ENCODE measurements around the gene CCNB1IP1. TPM values are rescaled to one million over a fixed set of nuclear protein-coding genes. Genes with fewer than 3 reads are reported as not detected.
"Not testable (repeated sequence)": the region's sequence is repeated elsewhere in the genome, so short reads cannot be mapped to it uniquely, and the experiment has no call there.

CCNB1IP1 gene
- total RNA-seq, 1 donor from 2014 or later = 50.2 TPM

DNA sequence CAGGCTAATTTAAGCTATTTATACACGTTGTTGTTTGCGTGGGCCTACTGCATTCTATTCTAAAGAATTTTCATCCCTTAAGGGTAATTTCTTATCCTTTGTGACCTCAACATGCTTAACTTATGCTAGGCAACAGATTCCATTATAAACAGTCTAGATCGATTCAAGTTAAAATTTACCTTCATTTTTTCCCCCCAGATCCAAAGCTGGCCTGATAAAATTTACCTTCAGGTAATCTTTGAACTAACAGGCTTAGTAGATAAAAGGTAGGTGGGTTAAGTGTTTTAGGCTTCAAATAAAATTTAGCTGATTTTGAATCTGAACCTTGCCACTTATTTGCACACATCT is 389 bp upstream of the CCNB1IP1 start:
- DNase-seq (ENCODE audit: low read depth) = no peak

DNA sequence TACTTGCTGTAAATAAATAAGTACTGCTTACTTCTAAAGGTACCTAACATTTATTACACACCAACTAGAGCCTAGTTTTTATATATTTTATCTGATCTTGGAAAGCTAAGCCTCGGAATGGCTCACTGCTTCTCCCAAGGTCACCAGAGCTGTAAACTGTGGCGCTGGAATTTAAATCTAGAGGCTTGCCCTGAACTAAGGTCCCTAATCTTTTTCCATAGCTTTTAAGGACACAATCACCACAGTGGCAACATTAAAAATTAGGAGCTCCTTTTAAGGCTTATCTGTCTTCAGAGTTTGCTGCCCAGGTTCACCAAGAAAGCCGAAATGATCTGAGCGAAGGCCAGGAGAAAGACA is 670 bp downstream of the CCNB1IP1 start:
- DNase-seq (ENCODE audit: low read depth) = peak; percentile 34

DNA sequence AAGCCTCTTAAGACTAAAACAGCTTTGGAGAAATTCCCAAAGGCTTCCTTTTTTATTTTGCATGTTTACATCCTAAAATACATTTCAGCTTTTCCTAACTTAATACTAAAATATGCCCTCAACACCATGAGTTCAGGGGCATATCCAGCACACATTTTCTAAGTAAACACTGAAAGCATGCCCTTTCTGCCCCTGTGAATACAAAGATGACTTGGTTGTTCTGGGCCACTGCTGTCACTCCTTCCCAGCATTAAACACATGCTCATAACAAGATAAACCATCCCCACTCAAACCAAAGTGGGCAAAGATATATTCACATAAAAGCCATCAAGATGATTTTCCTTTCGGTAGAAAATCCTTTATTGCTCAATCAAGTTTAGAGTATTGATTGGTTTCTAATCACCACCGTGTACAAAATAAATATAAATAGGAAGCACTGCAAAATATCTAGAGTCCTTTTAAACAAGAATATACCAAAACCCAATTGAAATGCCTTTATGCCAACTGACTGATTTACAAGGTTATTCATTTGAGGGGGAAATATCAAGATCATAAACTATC is 1.9 kb downstream of the CCNB1IP1 start:
- no peak for DNase-seq (ENCODE audit: low read depth)

DNA sequence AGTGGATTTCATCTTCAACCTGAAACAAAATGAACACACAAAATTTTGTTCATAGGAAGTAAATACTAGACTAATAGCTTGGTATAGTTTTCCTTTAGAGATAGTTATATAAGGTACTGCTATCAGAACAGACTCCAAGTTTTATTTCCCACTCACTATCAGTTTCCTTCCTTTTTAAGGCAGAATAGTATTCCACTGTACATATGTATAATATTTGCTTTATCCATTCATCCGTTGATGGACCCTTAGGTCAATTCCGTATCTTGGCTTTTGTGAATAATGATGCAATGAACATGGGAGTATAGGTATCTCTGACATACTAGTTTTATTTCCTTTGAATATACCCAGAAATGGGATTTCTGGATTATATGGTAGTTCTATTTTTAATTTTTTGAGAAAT is 3.7 kb downstream of the CCNB1IP1 start:
- no peak for DNase-seq (ENCODE audit: low read depth)

DNA sequence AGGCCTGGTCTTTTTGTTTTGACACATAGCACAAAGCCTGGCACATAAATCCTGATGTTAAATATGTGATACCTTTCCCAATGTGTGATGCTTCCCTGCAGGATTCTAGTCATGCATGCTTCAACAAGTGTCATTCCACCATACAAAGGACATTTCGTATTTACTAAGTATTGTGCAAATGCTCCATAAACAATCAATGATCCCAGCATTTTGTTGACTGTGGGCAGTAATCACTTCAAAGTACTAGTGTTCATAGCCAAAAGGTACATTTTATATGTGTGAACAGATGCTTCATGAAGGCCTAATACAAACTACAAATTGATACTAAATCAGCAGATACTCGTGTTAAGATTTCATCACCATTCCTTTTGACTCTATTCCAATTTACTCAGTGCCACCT is 4.4 kb downstream of the CCNB1IP1 start:
- DNase-seq (ENCODE audit: low read depth) = no peak

DNA sequence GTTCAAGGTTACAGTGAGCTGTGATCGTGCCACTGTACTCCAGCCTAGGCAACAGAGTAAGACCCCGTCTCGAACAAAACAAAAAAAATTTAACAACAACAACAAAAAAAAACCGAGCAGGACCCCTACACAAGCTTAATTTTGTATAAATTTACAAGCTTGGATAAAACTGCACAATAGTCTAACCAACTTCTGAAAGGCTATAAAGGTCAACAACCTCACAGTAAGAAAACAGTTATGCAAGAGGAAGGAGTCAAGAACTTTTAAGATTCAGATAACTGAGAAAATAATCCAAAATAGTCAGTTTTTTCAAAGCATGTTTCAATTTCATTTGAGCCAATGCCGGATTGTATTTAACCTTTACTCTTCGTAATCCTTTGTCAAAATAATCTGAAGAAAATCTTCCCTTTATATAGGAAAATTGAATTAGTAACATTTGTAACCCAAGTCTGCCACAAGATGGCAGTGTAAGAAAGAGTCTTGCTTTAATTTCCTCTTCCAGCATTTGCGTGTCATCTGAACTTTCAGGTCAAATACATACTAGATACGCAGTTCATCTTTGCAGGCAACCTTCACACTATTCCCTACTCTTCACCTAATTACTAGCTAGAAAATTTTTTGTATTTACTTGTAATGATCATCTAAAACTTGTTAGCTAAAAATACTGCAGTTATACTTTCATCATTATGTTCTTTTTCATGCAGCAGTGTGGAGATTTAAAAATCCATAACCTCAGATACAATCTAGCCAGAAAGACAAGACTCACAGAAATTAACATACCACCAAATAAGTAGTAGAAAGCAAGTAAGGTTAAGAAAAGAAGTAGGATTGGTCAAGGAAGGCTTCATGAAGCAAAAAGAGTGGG is 5.8 kb downstream of the CCNB1IP1 start:
- DNase-seq (ENCODE audit: low read depth) = peak; percentile 75

DNA sequence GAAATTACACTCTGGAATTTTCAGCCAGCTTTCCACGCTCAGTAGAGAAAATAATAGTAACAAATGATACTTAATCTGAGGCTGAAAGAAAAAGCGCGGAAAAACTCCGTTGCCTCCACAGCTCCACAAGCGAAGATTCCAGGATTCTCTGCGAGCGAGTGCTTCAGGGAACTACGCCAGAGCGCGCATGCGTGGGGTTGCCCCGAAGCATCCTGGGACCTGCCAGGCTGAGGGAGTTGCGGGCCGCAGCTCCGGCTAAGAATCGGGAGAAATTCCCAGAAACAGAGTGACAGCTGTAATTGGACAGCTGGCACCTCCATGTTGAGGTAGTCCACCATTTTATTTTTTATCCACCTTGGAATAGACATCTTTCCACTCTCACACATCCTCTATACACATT is 15.4 kb downstream of the CCNB1IP1 start:
- DNase-seq (ENCODE audit: low read depth) = no peak

DNA sequence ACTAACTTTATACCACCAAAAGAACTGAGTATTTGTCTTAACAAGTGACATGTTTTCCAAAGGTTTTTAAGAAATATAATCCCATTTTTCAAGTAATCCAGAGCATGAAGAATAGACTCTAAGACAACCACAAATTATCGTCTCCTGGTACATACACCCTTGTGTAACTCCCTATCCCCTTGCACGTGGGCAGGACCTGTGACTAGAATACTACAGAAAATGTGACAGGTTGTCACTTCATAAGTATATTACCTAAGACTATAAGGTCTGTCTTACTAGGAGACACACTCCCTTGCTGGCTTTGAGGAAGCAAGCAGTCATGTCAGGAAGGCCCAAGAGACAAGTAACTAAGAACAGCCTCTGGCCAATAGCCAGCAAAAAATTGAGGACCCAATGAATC is 19.1 kb downstream of the CCNB1IP1 start:
- DNase-seq (ENCODE audit: low read depth) = no peak

DNA sequence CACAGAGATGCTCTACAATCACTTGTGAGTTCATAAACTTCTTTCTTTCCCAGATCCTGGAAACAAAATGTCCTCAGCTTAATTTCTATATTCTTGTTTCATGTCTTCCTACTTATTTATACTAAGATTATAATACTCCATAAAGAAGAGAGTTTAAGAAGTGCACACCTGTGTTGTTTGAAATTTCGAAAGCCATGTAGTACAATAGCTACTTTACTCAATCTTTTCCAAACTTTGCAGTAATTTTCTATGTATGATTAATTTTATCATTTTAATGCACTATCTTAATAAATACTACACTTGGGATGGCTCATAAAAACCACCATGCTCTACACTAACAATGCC is 27.0 kb downstream of the CCNB1IP1 start:
- no peak for DNase-seq (ENCODE audit: low read depth)

DNA sequence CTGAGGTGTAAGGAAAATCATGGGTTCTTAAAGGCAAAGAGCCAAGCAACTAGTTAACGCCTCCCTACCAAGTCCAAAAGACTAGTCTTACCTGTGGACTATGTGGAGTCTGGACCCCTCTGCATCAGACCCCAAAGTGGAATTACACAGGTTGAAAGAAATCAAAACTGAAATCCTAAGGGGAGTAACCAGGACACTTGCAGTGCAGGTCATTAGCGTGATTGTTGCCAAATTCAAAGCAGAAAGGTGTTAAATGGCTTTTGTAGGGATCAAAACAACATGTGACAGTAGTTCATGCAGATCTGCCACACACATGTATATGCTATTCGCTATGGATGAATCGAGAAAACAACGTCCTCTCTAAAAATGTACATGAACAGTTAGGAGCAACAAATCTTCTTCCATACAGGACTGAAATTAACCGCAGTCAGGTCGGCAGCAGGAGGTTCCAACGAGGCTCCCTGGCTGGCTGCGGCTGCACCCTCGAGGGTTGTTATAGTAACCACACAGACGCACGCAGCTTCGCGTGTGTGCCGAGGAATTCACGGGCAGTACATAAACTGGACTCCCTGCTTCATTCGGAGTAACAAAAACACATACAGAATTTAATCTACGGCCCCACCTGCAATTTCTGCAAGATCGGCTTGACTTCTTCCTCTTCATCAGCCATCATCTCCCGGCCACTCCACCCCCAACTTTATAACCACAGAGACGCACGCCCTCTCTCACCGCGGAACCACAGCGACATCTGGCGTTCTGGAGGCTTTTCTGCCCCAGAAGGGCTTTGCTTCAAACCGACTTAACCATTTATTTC is 27.6 kb downstream of the CCNB1IP1 start, which contains the start of gene TTC5:
TTC5 (minus strand) TSS at position 687 of the 814 bp plus-strand sequence; CDS start at position 673, 14 bp downstream.
- peak; percentile 94 for DNase-seq (ENCODE audit: low read depth)

DNA sequence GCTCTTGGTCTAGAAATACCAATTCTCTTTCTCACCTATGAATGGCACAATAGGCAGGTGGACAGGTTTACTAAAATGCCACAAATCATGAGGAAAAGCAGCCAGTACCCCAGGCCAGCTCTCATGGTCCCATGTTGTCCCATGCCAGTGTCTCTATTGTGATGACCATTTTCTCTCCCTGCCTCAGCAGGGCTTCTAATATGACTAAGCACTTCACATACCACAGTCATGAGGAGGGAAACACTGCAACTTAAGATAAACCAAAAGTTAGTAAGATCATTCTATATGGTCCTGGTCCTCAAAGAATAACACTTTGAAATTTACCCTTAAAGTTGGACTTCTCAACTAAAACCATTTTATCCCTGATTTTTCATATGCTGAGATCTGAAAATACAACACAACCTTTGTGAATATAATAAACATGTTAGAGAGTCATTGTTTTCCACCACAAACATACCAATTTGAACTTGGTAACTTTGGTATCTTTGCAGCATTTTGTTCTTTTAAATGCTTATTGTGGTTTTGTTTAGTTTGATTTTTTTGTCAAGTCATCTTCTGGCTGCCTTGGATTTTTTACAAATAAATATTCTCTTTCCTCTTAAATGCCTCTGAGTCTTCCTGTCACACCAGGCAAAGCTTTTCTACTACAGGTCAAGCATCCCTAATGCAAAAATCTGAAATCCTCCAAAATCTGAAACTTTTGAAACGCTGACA is 30.9 kb downstream of the CCNB1IP1 start:
- peak; percentile 7 for DNase-seq (ENCODE audit: low read depth)

DNA sequence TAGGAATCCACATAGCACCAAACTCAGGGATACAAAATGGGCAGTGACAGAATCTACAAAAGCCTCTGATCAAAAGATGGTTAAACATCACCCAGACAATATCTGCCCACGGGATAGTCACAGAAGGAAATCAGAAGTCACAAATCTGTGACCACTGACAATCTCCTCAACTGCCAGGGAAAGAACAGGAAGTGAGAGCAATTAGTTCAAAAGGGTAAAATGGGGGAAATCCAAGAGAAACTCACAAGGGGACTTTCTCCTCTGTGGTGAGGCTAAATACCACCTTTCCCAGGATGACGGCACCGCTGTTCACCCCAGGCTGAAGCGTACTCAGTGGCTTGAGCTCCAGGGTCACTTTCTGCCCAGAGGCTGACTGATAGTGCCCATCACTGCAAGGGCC is 38.0 kb downstream of the CCNB1IP1 start:
- no peak for DNase-seq (ENCODE audit: low read depth)

DNA sequence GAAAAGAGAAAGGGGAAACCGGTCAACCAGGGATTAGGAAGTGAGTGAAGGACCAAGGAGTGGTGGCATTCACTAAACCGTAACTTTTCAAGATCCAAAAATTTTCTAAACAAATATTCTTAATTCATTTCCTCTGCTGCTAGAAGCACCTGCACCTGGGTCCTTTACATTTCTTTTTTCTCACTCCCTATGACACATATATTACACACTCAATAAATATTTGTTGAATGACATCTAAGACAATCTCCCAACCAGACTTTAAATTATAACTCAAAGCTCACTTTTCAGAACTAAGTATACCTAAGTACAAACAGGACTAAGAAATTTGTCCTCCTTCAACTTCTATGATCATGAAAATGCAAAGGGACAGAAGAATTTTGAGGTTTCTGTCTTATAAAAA is 38.4 kb downstream of the CCNB1IP1 start:
- DNase-seq (ENCODE audit: low read depth) = no peak

DNA sequence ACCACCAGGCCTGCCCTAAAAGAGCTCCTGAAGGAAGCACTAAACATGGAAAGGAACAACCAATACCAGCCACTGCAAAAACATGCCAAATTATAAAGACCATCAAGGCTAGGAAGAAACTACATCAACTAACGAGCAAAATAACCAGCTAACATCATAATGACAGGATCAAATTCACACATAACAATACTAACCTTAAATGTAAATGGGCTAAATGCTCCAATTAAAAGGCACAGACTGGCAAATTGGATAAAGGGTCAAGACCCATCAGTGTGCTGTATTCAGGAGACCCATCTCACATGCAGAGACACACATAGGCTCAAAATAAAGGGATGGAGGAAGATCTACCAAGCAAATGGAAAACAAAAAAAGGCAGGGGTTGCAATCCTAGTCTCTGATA is 51.1 kb downstream of the CCNB1IP1 start:
- not testable (repeated sequence) for DNase-seq (ENCODE audit: low read depth)

DNA sequence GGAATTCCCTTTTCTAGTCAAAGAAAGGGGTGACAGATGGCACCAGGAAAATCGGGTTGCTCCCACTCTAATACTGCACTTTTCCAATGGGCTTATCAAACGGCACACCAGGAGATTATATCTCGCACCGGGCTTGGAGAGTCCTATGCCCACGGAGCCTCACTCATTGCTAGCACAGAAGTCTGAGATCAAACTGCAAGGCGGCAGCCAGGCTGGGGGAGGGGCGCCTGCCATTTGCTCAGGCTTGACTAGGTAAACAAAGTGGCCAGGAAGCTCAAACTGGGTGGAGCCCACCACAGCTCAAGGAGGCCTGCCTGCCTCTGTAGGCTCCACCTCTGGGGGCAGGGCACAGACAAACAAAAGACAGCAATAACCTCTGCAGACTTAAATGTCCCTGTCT is 52.8 kb downstream of the CCNB1IP1 start:
- DNase-seq (ENCODE audit: low read depth) = not testable (repeated sequence)

DNA sequence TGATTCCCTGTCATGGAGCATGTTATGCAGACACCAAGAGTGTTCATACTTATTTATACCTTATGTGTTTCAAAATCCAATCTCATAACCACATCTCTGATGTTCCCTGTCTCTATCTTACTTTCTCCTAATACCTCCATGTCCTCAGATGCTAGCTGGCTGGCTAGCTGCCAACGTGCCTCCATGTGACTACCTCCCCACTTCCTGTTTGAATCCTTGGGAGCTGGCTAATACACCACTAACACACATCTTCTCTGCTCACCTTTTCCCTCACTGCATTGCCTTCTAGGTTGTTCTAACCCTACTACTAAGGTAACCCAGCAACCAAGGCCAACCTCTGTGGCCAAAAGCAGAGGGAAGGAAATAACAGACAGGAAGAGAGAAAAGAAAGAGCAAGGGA is 54.7 kb downstream of the CCNB1IP1 start:
- DNase-seq (ENCODE audit: low read depth) = peak; percentile 10

DNA sequence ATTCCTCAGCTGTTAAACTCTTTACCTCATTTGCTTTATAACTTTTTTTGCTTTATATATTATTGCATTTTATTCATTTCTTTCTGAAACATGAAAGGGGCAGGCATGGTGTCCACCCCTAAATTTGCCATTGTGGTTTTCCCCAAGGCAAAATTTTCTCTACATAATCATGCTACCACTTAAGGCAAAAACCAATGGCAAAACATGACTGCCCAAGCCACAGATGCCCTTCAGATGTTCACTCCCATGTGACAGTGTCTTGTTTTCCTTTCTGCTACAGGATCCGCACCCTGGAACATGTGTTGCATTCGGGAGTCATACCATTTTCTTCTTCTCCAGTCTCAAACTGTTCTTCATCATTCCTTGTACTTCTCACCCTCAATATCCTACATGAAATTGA is 55.7 kb downstream of the CCNB1IP1 start:
- no peak for DNase-seq (ENCODE audit: low read depth)

DNA sequence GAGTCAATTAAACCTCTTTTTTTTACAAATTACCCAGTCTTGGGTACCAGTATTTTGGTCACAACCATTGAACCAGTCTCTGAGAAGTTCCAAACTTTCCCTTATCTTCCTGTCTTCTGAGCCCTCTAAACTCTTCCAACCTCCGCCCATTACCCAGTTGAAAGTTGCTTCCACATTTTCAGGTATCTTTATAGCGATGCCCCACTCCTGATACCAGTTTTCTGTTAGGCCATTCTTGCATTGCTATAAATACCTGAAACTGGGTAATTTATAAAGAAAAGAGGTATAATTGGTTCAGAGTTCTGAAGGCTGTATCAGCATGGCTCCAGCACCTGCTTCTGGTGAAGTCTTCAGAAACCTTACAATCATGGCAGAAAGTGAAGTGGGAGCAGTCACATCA is 59.0 kb downstream of the CCNB1IP1 start:
- no peak for DNase-seq (ENCODE audit: low read depth)

DNA sequence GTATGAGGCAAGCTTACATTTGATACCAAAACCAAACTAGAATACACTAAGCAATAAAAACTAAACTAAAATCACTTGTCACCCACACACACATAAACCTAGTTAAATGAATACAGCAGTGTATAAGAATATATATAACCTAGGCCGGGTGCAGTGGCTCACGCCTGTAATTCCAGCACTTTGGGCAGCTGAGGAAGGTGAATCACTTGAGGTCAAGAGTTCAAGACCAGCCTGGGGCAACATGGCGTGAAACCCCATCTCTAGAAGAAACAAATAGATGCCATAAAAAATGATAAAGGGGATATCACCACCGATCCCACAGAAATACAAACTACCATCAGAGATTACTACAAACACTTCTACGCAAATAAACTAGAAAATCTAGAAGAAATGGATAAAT is 68.7 kb downstream of the CCNB1IP1 start:
- DNase-seq (ENCODE audit: low read depth) = not testable (repeated sequence)

DNA sequence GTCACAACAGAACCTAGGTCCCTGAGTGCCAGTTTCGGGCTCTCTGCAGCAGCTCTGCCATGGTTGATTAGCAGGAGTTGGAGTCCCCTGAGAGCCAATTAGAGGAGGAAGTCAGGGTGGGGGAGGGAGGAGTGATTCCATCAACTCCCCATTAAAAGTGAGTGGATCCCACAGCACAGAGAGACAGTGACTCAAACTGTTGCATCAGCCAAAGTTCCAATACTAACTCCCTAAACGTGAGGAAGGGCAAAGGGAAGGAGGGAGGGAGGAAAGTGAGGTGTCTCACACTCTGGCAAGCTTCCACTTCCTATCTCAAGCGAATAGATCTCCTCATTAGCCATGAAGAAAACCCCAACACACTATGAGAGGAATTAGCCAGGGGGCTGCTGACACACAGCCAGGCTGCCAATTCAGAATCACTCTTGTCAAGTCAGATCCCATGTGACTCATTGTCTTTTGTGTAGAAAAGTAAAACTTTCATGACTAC is 70.4 kb downstream of the CCNB1IP1 start:
- DNase-seq (ENCODE audit: low read depth) = peak; percentile 44

Measured in myocyte (in vitro differentiated cells).